Right kidney (tissue), 1 donor: Measurements from ENCODE around the gene GSTCD.

ENCODE experiments used
- DNase-seq: peaks from one replicate; pipeline ENCODE4 v3.0.0-alpha.2; 2016

The GSTCD gene

DNA sequence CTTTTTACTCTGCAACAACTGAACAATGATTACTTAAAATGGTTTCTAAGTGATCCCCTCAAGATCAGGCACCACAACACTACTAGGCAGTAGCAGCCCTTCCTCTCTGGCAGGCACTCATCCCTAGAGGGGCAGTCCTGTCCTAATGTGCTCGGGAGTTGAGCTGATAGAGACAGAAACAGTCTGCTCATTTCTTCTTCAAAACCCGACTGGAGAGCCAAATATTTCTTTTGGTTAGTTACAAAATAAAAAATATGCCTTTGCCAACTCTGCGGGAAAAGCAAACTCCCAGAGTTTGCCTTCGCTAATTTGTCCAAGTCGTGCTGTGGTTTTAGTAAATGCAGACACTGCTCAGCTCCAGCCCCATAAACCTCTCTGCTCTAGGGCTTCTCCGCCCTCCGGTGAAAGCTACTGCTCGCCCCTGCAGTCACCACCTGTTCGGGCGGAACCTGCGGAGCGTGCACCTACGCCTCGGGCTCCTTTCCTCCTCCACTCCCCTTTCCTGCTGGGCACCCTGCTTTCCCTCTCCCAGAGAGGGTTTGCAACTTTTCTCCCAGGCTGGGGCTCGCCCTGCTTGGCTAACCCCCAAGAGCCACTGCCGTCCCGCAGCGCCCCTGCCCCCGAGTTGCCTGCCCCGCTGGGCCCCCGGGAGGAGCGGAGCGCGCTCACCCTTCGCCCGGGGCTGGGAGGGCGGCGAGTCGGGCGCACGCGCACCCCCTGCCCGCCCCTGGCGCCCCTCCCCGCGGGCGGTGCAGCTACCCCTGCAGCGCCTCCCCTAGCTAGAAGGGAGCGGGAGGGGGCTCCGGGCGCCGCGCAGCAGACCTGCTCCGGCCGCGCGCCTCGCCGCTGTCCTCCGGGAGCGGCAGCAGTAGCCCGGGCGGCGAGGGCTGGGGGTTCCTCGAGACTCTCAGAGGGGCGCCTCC, 186.3 kb downstream of the GSTCD start, which contains the start of gene NPNT:
Gene NPNT (plus strand): TSS at position 812 of the 923 bp plus-strand sequence. CDS start 182 bp downstream, outside the sequence.
- DNase-seq: no peak

DNA sequence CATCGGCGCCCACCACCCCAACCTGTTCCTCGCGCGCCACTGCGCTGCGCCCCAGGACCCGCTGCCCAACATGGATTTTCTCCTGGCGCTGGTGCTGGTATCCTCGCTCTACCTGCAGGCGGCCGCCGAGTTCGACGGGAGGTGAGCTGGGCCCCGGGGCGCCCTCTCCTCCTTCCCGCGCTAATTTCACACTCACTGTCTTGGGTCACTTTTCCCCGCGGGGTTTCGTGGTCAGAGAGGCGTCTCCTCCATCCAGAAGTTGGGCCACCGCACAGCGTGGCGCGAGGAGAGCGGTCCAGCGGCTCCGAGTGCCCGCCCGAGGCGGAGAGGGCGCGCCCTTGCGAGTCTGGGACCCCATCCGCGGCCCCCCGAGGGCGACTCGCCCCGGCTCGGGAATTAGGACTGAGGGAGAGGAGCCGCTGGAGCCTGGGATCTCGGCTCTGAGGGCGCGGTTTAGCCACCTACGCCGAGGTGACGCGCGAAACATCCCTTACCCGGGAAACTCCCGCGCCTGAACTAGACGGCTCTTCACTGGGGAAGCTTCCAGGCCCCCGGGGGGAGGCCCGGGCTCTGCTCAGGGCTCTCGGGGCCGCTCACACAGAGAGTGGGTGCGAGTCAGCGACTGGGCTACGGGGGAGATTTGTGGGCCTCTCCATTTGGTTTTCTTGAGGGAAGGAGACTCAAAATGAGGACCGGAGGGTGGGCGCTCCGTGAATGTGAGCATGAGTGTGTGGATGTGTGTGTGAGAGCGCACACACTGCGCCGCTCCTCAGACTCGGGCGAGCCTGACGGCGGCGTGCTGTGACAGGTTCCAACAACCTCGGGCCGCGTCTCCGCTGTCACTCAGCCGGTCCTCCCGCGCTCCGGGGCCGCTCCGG, 187.2 kb downstream of the GSTCD start:
- peak; percentile 87 for DNase-seq

DNA sequence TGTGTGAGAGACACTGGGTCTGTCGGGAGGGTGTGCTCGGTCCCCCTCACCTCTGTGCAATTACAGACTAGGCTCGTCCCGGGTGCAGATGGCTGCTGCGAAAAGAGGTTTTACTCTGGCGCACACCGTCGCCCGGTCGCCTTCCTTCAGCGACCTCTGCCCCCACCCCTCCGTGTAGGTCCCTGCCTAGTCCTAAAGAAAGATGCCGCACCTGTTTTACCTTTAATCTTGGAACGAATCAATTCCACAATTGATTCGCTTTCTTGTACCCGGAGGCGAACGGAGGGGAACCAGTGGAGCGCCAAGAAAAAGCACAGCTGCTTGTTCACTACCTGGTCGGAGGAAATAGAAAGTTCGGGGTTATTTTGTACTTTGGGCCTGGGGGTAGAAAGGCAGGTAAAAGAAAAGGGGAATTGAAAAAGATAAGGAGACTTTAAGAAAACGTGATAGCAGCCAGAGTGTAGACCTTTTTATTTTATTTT, 187.9 kb downstream of the GSTCD start:
- no peak for DNase-seq
